Uterus (tissue), 4 donors: Measurements from ENCODE around the gene RMDN3. TPM values are rescaled to one million over a fixed set of nuclear protein-coding genes. Genes with fewer than 3 reads are reported as not detected.

ENCODE experiments used
- DNase-seq, 2 donors: peaks; one replicate each; pipeline ENCODE4 v3.0.0-alpha.2; 2019 to 2020
- H3K27ac ChIP-seq, 2 donors: fragments of 200-600 bp; sonication (generic); 1 replicate in 1 of 2; 2 replicates in 1 of 2; pipeline ENCODE4 v1.5.1; 2016 to 2018
- H3K27me3 ChIP-seq, 2 donors: fragments of 200-600 bp; sonication (generic); one replicate each; pipeline ENCODE4 v1.5.1; 2018 to 2019; ENCODE audit warnings: control low read depth in 1 of 2
- H3K36me3 ChIP-seq, 2 donors: fragments of 200-600 bp; sonication (generic); one replicate each; pipeline ENCODE4 v1.5.1; 2019; ENCODE audit warnings: control low read depth in 1 of 2
- H3K4me1 ChIP-seq, 2 donors: fragments of 200-600 bp; sonication (generic); one replicate each; pipeline ENCODE4 v1.5.1; 2018 to 2019; ENCODE audit warnings: control low read depth in 1 of 2
- H3K4me3 ChIP-seq, 2 donors: fragments of 200-600 bp; sonication (generic); 1 replicate in 1 of 2; 2 replicates in 1 of 2; pipeline ENCODE4 v1.5.1; 2018 to 2019; ENCODE audit warnings: mild to moderate bottlenecking in 1 of 2
- H3K9me3 ChIP-seq, 2 donors: fragments of 200-600 bp; sonication (generic); one replicate each; pipeline ENCODE4 v1.5.1; 2019; ENCODE audit warnings: control low read depth in 1 of 2
- POLR2A ChIP-seq, 2 donors: fragments of 450-650 bp; IDR thresholded peaks; one replicate each; pipeline ENCODE4 v1.6.1; 2016; ENCODE audit warnings: antibody characterized with exemption in 2 of 2, mild to moderate bottlenecking in 1 of 2, moderate library complexity in 1 of 2
- intact Hi-C: fragments of 100-400 bp; cut with DNase I; formaldehyde crosslinking; loops from one replicate; pipeline ENCODE4 v1.15.1; 2023; ENCODE audit warnings: low total_unique reads
- small RNA-seq: library from RNA; depleted of rRNA; stranded (forward); fragments of <200 nt; gene quantifications from one replicate; pipeline ENCODE3, GENCODE V24; 2016
- total RNA-seq, 4 donors: library from RNA; depleted of rRNA in 3 of 4; stranded (reverse); fragments of >200 nt in 3 of 4; gene quantifications; one replicate each; pipeline versions ENCODE4 v1.1.0 to v1.2.4, GENCODE V29; 2014 to 2023
- TF ChIP-seq, protein P1 (sequence below), 4 experiments: fragments of 200-600 bp in 2 of 4; fragments of 450-650 bp in 2 of 4; sonication (generic) in 2 of 4; IDR thresholded peaks; one replicate each; pipeline ENCODE4 v1.5.1; 2016 to 2019; ENCODE audit warnings: antibody characterized with exemption in 4 of 4, mild to moderate bottlenecking in 2 of 4, moderate library complexity in 1 of 4
- donor health status: DM: yes; HTN: yes; CAD: no.

Gene RMDN3
- total RNA-seq, 4 donors from 2014 or later, result 6.4 to 27.0 (median 16.1) TPM

DNA sequence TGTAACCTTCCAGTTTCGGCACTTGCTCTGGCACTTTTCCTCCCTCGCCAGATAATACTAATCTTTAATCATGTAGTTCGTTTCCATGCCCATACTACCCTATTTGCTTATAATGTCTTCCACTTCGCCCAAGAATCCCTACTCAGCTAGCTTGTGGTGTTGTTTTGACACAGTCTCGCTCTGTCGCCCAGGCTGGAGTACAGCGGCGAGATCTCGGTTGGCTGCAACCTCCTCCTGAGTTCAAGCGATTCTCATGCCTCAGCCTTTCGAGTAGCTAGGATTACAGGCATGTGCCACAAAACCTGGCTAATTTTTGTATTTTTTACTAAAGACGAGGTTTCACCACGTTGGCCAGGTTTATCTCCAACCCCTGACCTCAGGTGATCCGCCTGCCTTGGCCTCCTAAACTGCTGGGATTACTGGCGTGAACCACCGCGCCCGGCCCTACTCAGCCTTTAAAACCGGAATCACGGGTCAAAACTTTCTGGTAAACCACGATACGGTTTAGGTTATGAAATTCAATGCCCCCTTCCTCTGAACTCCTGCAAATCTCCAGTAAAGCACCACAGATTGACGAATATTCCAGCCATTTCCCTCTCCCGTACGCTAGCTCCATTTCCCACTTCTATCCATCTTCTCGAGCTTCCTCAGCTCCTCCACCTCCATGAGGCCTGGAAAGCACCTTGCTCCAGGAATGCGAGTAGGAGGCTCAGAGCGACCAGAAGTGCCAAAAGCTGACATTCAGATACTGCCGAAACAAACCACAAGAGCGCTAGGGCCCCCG lies 61.0 kb downstream of the RMDN3 start:
- H3K27me3 ChIP-seq, result no peaks in the 10 kb centered on the region
- H3K4me3 ChIP-seq, result peak overlapping the region; percentile 74 to 99
- peaks cover 0 to 6% of the 10 kb centered on the region in 2 donors for H3K4me1 ChIP-seq
- H3K36me3 ChIP-seq, result no peaks in the 10 kb centered on the region
- no peak for DNase-seq
- H3K9me3 ChIP-seq, result no peaks in the 10 kb centered on the region
- H3K27ac ChIP-seq, result peak overlapping the region; percentile 98 to 100
- TF ChIP-seq, protein P1, sequence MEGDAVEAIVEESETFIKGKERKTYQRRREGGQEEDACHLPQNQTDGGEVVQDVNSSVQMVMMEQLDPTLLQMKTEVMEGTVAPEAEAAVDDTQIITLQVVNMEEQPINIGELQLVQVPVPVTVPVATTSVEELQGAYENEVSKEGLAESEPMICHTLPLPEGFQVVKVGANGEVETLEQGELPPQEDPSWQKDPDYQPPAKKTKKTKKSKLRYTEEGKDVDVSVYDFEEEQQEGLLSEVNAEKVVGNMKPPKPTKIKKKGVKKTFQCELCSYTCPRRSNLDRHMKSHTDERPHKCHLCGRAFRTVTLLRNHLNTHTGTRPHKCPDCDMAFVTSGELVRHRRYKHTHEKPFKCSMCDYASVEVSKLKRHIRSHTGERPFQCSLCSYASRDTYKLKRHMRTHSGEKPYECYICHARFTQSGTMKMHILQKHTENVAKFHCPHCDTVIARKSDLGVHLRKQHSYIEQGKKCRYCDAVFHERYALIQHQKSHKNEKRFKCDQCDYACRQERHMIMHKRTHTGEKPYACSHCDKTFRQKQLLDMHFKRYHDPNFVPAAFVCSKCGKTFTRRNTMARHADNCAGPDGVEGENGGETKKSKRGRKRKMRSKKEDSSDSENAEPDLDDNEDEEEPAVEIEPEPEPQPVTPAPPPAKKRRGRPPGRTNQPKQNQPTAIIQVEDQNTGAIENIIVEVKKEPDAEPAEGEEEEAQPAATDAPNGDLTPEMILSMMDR (IDR thresholded peaks at IDR 0.05), result no peak
- no peak for TF ChIP-seq POLR2A (IDR thresholded peaks at IDR 0.05)
- intact Hi-C loops, result no loop called here

DNA sequence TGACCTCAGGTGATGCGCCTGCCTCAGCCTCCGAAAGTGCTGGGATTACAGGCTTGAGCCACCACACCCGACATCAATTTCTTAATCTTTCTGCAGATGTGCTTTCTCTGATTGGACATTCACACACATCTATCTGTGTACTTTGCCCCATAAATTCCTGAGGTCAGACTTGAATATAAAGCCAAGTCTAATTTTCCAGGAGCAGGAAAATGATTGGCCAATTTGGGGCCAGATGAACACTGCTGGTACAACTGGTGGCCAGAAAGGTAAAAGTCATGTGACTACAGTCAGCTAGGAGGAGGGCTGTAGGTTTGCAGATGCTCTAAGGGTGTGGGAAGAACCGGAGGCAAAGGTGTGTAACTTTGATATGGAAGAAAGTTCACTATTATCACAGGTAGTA lies 63.3 kb downstream of the RMDN3 start:
- intact Hi-C loops, result no loop called here
- Histone ChIP-seq H3K36me3 (no peaks in the 10 kb centered on the region), H3K27me3 (no peaks in the 10 kb centered on the region), H3K27ac (no peak overlapping the region), H3K9me3 (no peaks in the 10 kb centered on the region), H3K4me3 (no peak overlapping the region), H3K4me1 (peaks cover 0 to 6% of the 10 kb centered on the region in 2 donors)
- TF ChIP-seq, protein P1 (IDR thresholded peaks at IDR 0.05), result no peak
- no peak for TF ChIP-seq POLR2A (IDR thresholded peaks at IDR 0.05)
- no peak for DNase-seq

DNA sequence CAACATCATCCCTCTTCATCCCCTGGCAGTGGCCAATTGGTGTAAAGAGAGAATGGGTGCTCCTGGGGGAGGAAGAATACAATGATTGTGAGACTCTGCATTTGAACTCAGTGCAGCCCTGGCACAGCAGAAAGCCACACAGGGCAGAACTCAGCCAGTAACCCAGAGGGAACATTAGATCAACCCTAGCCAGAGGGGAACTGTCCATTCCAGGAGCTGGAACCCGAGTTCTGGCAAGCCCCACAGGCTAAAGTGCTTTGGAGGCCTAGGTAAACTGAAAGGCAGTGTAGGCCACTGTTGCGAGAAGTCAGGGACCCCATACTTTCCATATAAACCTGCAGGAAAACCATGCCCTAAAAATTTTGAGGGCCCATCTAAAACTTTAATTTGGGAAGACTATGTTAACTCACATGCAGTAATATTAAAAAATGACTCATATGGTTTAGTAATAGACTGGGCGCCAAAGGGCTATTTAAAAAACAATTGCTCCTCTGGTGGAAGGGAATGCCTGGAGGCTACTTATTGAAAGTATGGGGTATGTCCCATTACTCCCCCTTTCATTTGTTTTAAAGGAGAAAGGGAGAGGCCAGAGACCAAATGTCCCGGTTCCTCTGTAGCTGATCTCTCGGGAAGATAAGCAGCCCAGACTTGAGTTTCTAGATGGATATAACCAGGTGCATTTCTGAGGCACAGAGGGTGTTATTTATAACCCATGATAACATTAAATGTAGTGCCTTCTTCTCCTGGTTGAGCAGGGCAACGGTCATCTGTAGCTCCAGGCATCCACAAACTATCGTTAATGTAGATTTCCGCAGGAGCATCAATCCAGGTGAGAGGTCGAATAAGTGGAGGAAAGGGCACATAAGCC lies 65.9 kb downstream of the RMDN3 start:
- Histone ChIP-seq H3K4me1 (peaks cover 0 to 6% of the 10 kb centered on the region in 2 donors), H3K4me3 (no peak overlapping the region), H3K27ac (no peak overlapping the region), H3K9me3 (no peaks in the 10 kb centered on the region), H3K27me3 (no peaks in the 10 kb centered on the region), H3K36me3 (no peaks in the 10 kb centered on the region)
- DNase-seq, result no peak
- intact Hi-C loops, result no loop called here
- no peak for TF ChIP-seq POLR2A (IDR thresholded peaks at IDR 0.05)
- TF ChIP-seq, protein P1 (IDR thresholded peaks at IDR 0.05), result no peak

Small RNAs within 50 kb of the gene (small RNA-seq; reads per million reads assigned to genes)
- gene SUMO2P15, result not detected

Other genes with a start within 250 kb of the RMDN3 start
- gene CCDC32, start 190.2 kb downstream of the RMDN3 start, total RNA-seq, result 10 to 100 TPM; 18.2 to 39.3 (median 29.3) TPM
- 10 to 100 TPM in 1 of 4 donors, 1 to 10 TPM in 1, under 1 TPM in 2; 0.29 to 18.6 (median 5.0) TPM for gene RPUSD2, start 186.0 kb downstream of the RMDN3 start, total RNA-seq
- gene KNL1, start 161.0 kb downstream of the RMDN3 start, total RNA-seq, result 10 to 100 TPM in 1 of 4 donors, under 1 TPM in 2, not detected in 1; 0.26 to 33.5 (median 0.55) TPM
- 1 to 10 TPM in 2 of 4 donors, under 1 TPM in 1, not detected in 1; 0.51 to 7.7 (median 1.3) TPM for gene RAD51, start 60.1 kb downstream of the RMDN3 start, total RNA-seq
- 100 to 1,000 TPM in 1 of 4 donors, 10 to 100 TPM in 2, 1 to 10 TPM in 1; 6.2 to 113 (median 34.5) TPM for gene GCHFR, start 8.8 kb upstream of the RMDN3 start, total RNA-seq
- under 1 TPM in 2 of 4 donors, not detected in 2; 0.28 to 0.55 TPM for gene C15orf62, start 14.7 kb upstream of the RMDN3 start, total RNA-seq
- gene ZFYVE19, start 51.8 kb upstream of the RMDN3 start, total RNA-seq, result 10 to 100 TPM in 3 of 4 donors, 1 to 10 TPM in 1; 5.6 to 37.5 (median 15.2) TPM
- gene DNAJC17, start 52.2 kb upstream of the RMDN3 start, total RNA-seq, result 10 to 100 TPM in 3 of 4 donors, 1 to 10 TPM in 1; 6.1 to 79.4 (median 32.5) TPM
- gene PPP1R14D, start 73.5 kb upstream of the RMDN3 start, total RNA-seq, result not detected
- 10 to 100 TPM in 1 of 4 donors, 1 to 10 TPM in 2, not detected in 1; 2.0 to 38.1 (median 2.3) TPM for gene SPINT1, start 88.8 kb upstream of the RMDN3 start, total RNA-seq
- under 1 TPM in 1 of 4 donors, not detected in 3; 0.76 TPM for gene RHOV, start 119.0 kb upstream of the RMDN3 start, total RNA-seq
- 10 to 100 TPM in 2 of 4 donors, 1 to 10 TPM in 2; 3.8 to 33.3 (median 17.3) TPM for gene VPS18, start 139.2 kb upstream of the RMDN3 start, total RNA-seq
- 10 to 100 TPM; 18.2 to 31.1 (median 22.6) TPM for gene DLL4, start 174.1 kb upstream of the RMDN3 start, total RNA-seq
- 1 to 10 TPM in 2 of 4 donors, under 1 TPM in 1, not detected in 1; 0.35 to 1.8 (median 1.4) TPM for gene CHAC1, start 198.2 kb upstream of the RMDN3 start, total RNA-seq